A204.1 (cell line): Measurements from ENCODE around the gene KCNQ1.

Source experiments
- FAIRE-seq: peaks from 2 replicates; lab custom pipeline; 2012; peaks lifted over from hg19 to GRCh38; lab: Jason Lieb, UNC

Gene KCNQ1

DNA sequence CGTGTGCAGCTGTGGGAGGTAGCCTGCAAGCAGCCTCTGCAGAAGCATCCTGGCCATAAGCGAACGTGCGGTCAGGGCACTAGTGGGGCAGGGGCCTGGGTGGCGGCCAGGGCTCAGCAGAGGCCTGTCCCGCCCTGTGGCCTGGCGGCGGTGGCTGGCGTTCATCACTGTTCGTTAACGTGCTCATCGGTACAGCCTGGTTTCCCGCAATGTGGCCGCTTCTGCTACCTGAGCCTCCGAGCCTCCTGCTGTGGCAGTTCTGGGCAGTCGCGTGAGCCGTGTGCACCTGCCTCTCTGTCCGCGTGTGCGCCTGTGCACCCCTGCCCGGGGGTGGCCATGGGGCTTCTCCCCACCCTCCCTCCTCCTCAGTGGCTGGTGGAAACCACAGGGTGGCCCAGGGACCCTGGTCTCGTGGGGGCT lies 137.1 kb downstream of the KCNQ1 start:
- FAIRE-seq, result no peak

DNA sequence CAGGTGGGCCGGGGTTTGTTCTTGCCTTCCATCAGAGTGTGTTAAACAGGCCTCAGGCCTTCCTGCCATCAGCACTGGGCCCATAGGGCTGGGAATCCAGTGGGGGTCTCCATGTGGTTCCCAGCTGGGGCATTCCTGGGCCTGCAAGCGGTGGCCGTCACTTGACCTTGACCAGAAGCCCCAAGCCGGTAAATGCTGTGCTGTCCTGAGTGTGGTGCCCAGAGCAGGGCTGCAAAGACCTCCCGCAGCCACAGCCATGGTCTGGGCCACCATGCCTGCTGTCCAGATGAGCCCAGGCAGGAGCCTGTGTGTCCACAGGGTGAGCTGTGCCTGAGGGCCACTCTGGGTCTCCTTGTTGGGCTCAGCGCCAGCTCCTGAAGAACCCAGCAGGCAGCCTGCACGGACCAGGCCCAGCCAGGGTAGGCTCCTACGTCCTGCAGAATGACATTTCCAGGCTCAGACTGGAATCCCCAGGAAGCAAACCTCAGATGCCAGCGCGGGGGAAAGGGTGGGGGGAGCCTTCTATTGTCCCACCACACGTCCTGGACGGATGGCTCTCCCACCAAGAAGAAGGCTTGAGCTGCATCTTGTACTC lies 137.6 kb downstream of the KCNQ1 start:
- FAIRE-seq, result no peak

DNA sequence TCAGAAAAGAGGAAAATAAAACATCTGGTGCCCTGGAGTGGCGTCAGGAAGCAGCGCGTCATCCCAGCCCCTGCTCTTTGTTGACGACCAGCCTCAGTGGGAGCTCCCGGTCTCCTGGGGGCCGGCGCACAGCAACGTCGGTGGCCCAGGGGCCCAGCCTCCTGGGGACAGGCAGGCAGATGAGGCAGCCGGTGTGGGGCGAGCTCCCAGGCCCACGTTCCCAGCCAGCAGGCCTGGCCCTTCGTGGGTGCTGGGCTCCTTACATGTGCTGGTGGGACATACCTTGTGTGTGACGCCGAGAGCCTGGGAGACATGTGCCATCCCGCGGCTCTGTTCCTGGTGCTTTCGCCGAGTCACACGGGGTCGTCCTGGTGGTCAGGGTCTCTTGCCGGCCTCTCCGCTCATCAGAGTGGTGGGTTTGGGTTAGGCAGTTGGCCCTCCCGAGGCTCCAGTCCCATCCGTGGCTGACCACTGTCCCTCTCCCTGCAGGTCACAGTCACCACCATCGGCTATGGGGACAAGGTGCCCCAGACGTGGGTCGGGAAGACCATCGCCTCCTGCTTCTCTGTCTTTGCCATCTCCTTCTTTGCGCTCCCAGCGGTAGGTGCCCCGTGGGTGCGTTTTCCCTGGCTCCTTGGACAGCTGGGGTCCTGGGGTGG lies 138.3 kb downstream of the KCNQ1 start:
- FAIRE-seq, result no peak

DNA sequence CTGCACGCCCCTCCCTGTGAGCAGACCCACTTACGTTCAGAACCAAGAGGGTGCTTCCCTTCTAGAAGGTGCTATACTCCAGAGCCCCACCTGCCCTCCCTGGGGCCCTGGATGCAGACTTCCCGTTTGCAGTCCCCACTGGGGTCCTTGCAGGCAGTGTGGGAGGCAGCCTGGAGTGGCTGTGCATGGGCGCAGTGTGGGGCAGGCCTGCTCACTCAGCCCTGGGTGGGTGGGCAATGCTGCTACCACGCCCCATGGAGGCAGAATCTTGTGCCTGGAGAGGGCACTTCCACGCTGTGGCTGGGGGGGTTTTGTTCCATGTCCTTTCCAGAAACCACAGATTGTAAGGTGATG lies 138.8 kb downstream of the KCNQ1 start:
- no peak for FAIRE-seq

DNA sequence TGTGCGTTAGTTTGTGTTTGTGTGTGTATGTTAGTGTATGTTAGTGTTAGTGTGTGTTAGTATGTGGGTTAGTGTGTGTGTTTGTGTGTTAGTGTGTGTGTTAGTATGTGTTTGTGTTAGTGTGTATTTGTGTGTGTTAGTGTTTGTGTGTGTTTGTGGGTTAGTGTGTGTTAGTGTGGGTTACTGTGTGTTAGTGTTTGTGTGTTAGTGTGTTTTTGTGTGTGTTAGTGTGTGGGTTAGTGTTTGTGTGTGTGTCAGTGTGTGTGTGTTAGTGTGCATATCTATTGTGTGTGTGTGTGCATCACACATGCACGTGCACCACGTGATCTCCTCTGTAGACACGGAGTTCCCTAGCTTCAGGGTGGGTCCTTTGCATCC lies 139.6 kb downstream of the KCNQ1 start:
- FAIRE-seq, result no peak

DNA sequence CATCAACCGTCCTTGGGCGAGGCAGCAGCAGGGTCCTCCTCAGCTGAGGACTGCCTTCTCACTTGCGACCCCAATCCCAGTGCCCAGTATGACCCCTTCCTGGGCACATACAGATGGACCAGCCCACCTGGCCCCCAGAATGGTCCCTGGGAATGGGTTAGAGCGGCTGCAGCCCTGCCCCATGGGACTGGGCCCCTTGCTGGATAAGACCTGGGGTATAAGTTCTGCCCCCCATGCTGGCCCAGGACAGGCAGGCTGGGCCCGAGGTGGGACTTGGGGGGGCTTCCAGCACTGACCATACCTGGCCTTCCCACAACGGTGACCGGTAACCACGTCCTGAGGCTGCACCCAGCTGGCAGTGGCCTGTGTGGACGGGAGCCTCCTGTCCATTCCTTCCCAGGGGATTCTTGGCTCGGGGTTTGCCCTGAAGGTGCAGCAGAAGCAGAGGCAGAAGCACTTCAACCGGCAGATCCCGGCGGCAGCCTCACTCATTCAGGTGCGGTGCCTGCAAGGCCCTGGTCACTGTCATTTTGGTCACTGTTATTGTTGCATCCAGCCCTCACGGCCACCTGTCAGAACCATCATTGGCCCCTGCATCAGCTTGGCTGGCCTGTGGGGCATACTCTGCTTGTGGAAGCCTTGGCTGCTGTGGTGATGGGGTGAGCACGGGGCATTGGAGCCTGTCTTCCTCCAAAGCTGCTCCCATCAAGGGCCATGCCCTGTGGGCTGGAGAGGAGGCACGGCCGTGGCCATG lies 140.2 kb downstream of the KCNQ1 start:
- FAIRE-seq, result no peak

DNA sequence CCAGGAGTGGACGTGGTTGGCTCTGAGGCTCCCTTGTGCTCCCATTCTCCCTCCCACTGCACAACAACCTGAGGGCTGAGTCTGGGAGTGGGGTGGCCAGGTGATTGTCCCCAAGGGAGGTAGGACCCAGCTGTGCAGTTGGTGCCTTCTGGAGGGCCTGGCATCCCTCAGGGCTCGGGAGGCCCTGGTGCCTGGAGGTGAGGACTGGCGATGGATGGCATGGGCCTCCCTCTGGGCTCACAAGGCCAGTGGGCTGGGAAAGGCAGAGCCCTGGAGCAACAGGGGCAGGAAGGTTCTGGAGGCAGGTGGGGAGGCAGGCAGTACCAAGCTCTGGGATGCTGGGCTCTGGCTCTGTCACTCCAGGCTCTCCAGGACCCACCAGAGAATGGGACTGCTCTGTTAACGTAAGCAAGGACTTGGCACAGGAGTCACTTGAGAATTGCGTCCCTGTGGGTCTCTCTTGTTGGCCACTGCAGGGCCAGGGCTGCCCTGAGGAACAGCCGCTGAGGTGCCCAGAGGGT lies 140.8 kb downstream of the KCNQ1 start:
- no peak for FAIRE-seq

DNA sequence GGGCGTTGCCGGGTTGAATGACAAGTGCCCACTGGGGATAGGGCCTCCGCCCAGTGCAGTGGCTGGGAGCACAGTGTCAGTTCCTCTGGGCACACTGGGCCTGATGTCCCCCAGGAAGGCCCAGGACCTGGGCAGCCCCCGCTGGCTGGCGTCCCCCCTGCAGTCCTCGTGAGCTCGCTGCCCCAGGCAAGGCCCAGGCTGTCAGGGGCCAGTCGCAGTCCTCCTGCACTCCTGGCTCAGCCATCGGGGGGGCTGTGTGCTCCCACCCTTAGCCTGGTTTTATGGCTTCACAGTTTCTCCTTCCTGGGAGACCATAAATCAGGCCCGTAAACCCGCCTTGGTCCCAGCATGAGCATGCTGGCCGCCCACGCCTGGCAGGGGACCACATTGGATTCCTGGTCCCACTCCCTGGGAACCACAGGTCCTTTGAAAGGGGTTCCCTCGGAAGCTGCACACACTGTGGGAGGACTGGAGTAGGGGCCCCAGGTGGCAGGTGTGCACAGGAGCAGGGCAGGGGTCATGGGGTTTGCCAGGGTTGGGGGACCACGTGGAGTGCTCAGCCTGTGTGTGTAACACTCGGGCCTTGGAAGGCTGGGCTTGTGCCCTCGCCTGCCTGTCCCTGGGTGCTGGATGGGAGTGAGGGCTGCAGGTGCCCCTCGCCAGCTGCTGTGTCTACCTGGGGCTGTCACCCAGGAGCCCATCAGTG lies 141.4 kb downstream of the KCNQ1 start:
- FAIRE-seq, result no peak

DNA sequence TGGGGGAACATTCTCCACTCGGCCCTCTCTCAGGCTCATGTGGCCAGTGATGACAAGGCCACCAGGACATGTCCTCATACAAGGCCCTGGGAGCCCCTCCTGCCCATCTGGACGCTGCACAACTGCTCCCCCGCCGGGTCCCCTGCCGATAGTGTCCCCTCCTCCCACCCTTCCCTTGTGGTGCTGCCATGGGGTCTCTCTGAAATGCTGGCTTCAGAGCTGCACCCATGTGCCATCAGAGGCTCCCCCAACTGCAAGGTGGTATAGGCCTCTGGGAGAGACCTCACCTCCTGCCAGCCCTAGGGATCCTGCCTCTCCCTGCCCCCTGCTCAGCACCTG lies 142.0 kb downstream of the KCNQ1 start:
- FAIRE-seq, result no peak

DNA sequence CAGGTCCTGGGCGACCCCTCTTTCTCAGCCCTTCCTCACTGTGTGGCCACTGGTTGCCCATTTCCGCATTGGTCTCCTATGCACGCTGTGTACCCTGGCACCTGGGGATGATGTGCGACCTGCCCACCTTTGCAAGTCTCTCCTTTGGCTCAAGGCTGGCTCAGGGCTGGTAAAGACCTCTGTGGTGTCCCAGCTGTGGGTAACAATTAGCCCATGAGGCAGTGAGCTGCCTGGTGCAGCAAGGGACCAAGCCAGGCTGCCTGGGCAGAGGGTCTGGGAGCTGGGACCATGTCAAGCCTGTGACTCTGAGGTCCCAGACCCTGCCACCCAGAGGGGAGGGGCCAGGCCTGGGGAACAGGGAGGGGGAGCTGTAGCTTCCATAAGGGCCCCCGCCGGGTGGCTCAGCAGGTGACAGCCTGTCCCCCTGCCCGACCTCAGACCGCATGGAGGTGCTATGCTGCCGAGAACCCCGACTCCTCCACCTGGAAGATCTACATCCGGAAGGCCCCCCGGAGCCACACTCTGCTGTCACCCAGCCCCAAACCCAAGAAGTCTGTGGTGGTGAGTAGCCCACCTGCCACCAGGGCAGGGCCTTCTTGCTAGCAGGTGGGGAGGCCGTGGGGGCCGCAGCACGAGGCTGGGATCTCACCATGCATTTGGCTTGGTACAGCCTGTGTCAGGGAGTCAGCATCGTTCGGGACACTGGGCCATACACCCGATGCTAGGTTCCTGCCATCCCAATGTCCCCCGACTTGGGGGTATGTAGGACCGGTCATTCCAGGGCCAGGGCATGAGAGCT lies 142.5 kb downstream of the KCNQ1 start:
- no peak for FAIRE-seq

DNA sequence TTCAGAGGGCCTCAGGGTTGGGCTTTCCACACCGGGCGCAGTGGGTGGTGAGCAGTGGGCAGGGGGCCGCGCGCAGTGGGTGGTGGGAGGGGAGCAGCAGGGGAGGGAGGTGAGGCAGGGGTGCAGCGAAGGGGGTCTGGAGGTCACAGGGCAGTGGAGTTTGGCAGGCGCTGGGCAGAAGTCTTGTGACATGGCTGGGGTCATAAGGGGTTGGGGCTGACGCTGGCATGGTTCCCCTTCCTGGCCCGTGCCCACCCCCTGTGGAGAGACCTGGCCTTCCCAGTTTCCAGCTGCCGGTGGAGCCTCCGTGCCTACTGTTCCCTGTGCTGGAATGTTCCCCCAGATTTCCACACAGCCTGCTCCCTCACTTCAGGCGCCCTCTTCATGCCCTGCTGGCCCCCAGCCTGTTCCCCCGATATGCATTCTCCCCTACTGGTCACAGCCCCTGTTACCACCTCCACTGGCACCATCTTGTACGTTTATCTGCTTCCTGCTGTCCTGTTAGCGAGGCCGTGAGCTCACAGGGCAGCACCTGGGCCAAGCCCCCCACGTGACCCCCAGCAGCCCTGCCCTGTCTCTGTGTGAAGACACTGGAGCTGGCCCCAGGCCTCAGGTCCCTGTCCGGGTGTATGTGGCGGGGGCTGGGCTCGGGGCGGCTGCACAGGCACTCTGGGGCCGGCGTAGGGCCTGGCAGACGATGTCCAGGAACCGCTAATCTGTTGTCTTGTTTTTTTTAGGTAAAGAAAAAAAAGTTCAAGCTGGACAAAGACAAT lies 143.4 kb downstream of the KCNQ1 start:
- FAIRE-seq, result no peak

DNA sequence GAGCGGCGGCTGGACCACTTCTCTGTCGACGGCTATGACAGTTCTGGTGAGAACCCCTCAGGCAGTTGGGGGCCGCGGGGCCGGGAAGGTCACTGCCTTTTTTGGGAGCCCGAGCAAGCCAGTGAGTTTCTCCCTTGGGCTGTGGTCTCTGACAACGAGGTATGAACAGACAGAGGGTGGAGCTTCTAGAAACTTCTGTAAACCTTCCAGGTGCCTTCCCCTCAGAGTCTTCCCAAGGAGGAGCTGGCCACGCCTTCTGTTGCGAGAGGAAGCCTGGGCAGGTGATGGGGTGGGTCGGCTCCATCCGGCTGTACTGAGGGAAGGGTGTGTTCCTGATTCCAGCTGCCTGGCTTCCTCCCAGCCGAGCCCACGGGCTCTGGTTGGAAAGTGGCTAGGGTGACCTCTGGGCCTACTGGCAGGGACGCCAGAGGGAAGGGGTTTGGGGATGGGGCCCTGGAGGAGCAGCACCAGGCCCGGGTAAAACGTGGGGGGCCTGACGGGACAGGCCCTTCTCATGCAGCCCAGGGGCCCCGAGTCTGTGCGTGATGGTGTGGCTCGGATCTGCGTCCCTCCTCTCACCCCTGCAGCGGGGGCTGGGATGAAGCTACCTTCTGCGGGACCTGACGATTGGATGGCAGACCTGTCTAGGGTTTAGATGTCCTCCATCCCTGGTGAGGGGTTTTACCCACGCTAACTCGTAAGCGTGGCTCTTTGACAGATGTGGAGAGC lies 144.2 kb downstream of the KCNQ1 start:
- no peak for FAIRE-seq

DNA sequence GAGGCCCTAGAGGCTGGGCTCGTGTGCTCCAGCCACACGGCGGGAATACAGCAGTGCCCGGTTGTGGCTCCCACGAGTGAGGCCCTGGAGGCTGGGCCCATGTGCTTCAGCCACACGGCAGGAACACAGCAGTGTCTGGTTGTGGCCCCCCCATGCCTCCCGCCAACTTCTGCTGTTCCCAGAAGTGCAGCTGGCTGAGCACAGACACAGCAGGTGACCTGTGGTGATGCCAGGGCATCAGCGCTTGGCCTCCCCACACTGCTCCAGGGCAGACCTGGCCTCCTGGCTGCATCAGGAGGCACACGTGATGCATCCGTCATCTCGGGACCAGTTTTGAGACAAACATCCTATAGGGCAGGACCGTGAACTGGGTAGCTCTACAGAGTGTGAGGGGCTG lies 144.7 kb downstream of the KCNQ1 start:
- FAIRE-seq, result no peak

DNA sequence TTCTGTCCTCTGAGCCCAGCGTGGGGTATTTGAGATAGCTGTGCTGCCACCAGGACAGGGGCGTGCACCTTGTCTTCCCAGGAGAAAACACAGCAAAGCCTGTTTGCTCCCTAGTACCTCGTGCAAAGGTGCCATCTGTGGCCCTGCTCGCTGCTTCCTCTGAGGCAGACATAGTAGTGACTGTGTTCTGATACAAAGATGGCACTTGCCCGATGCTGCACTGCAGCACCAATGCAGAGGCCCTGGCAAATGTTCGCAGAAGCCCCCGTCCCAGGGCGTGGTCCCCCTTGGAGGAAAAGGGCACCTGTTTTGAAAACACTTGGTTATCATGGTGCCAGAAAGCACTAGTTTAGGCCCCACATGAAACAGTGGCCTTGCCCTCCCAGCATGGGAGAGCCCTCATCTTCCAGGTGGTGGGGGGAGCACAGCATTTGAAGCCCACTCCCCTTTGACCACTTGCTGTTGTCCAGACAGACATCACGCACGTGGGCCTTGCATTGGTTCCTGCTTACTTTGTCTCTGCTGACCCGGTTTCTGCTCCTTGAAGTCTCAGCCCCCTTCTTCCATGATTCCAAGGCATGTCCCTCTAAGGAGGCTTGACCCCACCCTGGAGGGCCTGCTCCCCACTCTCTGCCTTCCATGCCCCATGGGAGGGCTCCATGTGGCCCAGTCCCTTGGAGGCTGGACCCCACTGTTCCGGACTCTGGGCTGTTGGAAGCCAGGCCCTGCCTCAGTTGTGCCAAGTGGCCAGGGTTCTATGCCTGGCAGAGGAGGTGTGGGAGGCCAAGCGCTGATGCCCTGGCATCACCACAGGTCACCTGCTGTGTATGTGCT lies 145.5 kb downstream of the KCNQ1 start:
- FAIRE-seq, result no peak

DNA sequence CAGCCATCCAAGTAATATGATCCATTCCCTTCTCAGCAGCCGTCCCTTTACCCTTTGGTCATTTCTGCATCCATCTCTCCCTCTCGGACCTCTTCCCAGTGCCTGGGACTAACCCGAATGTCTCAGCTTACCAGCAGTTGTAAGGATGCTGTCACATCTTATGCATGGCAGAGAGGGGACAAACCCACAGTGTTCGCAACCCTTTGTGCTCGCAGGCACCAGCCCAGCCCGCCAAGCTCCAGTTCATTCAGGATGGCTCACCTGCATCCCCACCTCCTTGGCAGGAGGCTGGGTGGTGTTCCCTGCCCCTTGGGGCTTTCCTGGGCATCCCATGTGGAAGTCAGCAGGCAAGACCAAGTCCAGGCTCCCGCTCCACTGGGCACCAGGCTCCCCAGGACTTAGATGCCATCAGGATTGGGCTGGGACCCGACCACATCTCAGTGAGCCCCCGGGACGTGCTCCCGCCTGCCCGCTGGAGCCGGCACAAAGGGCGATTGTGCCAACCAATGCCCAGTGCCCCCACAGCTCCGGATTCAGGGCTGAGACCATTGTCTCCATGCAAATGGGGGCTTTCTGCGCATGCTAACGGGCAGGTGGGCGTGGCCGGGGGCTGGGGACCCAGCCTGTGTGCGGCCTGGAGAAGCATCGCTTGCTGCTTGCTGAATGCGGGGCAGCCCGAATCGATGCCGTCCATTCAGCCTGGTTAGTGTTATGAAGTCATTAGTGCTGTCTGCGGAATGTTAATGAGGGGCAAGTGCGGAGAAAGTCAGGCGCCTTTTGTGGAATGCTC lies 146.4 kb downstream of the KCNQ1 start:
- no peak for FAIRE-seq

DNA sequence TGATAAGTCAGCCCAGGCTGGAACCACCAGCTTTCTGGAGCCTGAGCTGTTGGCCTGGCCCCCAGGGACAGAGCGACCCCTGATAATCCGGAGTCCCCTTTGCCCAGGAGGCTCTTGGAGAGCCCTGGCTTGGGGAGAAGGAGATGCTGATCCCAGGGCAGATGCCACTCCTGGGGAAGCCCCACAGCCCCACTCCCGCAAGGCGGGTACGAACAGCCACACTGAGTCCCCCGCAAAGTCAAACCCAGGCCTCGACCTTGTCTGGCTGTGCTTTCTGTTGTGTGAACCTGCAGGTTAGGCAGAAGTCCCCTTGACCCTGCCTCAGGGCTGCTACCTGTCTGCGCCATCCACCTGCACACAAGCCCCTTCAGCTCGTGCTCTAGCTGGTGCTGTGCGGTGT lies 147.0 kb downstream of the KCNQ1 start:
- no peak for FAIRE-seq

DNA sequence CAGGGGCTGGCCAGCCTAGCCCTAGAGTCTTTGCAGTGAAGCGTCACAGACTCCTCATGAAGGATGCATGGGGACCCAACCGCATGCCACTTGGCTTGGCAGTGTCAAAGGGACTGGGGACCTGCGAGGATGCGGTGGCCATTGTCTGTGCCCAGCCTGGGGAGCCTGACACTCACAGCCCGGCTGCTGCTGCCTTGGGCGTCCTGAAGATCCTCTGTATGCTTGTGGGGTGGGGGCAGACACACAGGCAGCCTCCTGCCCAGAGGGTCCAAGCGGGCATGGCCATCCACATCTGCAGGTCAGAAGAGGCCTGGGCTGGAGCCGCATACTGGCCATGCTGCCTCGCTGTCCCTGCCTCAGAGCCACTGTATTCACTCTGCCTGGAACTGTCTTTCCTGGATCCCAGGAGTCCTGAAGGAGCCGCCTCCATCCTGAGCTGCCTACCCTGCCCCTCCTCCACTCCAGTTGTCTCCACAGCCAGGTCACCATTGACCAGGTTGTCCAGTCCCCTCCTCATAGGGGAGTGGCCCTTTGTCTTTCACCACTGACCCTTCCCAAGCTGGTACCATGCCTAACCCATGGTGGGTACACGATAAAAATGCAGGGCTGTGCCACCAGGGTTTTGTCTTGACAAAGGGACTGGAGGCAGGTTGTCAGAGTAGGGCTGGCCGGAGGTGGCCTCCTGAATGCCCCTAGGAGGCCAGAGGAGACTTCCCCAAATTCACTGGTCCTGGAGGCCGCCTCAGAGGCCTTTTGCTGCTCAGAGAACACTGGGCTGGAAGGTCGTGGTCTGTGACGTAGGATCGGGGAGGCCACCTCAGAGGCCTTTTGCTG lies 148.0 kb downstream of the KCNQ1 start:
- no peak for FAIRE-seq

DNA sequence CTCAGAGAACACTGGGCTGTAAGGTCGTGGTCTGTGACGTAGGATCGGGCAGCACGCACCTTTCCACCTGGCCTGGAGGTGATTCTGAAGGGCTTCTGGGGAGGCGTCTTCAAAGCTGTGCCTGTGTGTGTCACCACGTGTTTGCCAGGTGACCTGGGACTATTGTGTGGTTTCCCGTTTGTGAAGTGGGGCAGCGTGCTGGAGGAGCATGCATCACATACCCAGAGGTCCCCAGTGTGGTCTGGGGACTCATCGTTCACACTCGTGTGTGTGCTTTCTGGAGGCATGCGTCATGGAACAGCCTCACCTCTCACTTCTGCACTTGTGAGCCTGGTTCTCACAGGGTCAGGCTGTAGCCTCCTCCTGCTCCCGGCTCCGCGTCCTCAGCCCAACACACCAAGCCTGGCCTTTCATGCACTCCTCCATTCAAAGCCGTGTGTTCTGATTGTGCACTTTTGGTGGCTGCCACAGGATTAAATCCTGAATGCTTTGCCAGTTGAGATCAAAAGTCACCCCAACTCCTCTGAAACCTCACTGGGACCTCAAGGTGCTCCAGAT lies 148.7 kb downstream of the KCNQ1 start:
- no peak for FAIRE-seq
